B cell (primary cell): Measurements from ENCODE around the gene TMUB2. TPM values are rescaled to one million over a fixed set of nuclear protein-coding genes. Genes with fewer than 3 reads are reported as not detected.
A peak's percentile ranks its signal among the peaks of the same experiment; 100 is the strongest.

Experiments
- ATAC-seq: fragments of 200-7000 bp; cut with Tn5 transposase; one replicate; pipeline ENCODE4 v1.10.0; 2021; ENCODE audit warnings: low read depth, mild to moderate bottlenecking, moderate number of reproducible peaks, moderate library complexity
- CTCF ChIA-PET: fragments of 350-600 bp; sonication (Branson Sonifier 250); formaldehyde crosslinking; loops from one replicate; lab custom pipeline; 2021; ENCODE audit warnings: antibody characterized with exemption, inconsistent platforms; lab: Charles Lee
- POLR2A ChIA-PET: fragments of 350-600 bp; sonication (Branson Sonifier 250); formaldehyde crosslinking; loops from one replicate; lab custom pipeline; 2021; ENCODE audit warnings: antibody characterized with exemption; lab: Charles Lee
- DNase-seq: peaks from one replicate; pipeline ENCODE4 v3.0.0; 2013
- H2AFZ ChIP-seq: 2 replicates; pipeline ENCODE4 v1.6.1; 2012; ENCODE audit warnings: mild to moderate bottlenecking, low read depth, low read length; ENCODE audit not compliant: insufficient read depth, poor library complexity, severe bottlenecking
- H3K27ac ChIP-seq, 2 donors: 1 replicate in 1 of 2; 2 replicates in 1 of 2; pipeline ENCODE4 v1.5.1; 2012 to 2013; ENCODE audit warnings: low read length in 2 of 2, mild to moderate bottlenecking in 2 of 2, moderate library complexity in 1 of 2
- H3K27me3 ChIP-seq, 4 experiments: fragments of 200-600 bp in 1 of 4; sonication (generic) in 1 of 4; replicated peaks in 1 of 4; 1 replicate in 2 of 4; 2 replicates in 2 of 4; pipeline versions ENCODE4 v1.6.1 to v1.7.0; 2013 to 2016; ENCODE audit warnings: low read length in 3 of 4, mild to moderate bottlenecking in 2 of 4, mixed read lengths in 1 of 4, moderate library complexity in 1 of 4; ENCODE audit not compliant: insufficient read depth in 4 of 4, control insufficient read depth in 3 of 4; ENCODE audit errors: control extremely low read depth in 1 of 4
- H3K36me3 ChIP-seq, 2 experiments: replicated peaks in 1 of 2; 1 replicate in 1 of 2; 2 replicates in 1 of 2; pipeline versions ENCODE4 v1.6.1 to v1.7.1; 2013; ENCODE audit warnings: low read length in 1 of 2; ENCODE audit not compliant: insufficient read depth in 2 of 2, control insufficient read depth in 1 of 2; ENCODE audit errors: control extremely low read depth in 1 of 2, extremely low read depth in 1 of 2
- H3K4me1 ChIP-seq, 2 donors: fragments of 200-600 bp in 1 of 2; sonication (generic) in 1 of 2; 1 replicate in 1 of 2; 2 replicates in 1 of 2; pipeline versions ENCODE4 v1.5.1 to v1.6.1; 2013 to 2017; ENCODE audit warnings: low read length in 2 of 2; ENCODE audit not compliant: control insufficient read depth in 2 of 2, insufficient read depth in 2 of 2
- H3K4me2 ChIP-seq: replicated peaks from 2 replicates; pipeline ENCODE3; 2012; ENCODE audit warnings: mild to moderate bottlenecking, low read depth, low read length; ENCODE audit not compliant: poor library complexity, severe bottlenecking
- H3K4me3 ChIP-seq, 5 experiments: fragments of 200-600 bp in 1 of 5; sonication (generic) in 1 of 5; 1 replicate in 3 of 5; 2 replicates in 2 of 5; pipeline versions ENCODE4 v1.5.1 to v1.7.0; 2011 to 2016; ENCODE audit warnings: low read length in 4 of 5, mild to moderate bottlenecking in 4 of 5, low read depth in 2 of 5, control low read depth in 1 of 5, moderate library complexity in 1 of 5; ENCODE audit not compliant: insufficient read depth in 1 of 5; ENCODE audit errors: control extremely low read depth in 1 of 5, extremely low read depth in 1 of 5
- H3K79me2 ChIP-seq: fragments of 200-600 bp; sonication (generic); one replicate; pipeline ENCODE4 v1.6.0; 2016; ENCODE audit warnings: low read length; ENCODE audit not compliant: control insufficient read depth, insufficient read depth
- H3K9ac ChIP-seq: fragments of 200-600 bp; sonication (generic); 2 replicates; pipeline ENCODE4 v1.6.1; 2017; ENCODE audit warnings: mild to moderate bottlenecking, low read length, moderate library complexity
- H3K9me3 ChIP-seq, 3 donors: one replicate each; pipeline versions ENCODE4 v1.6.1 to v1.7.1; 2013; ENCODE audit warnings: low read length in 2 of 3; ENCODE audit not compliant: control insufficient read depth in 2 of 3, insufficient read depth in 1 of 3; ENCODE audit errors: control extremely low read depth in 1 of 3
- H4K20me1 ChIP-seq: 2 replicates; pipeline ENCODE4 v1.6.0; 2012; ENCODE audit warnings: mild to moderate bottlenecking, low read length; ENCODE audit not compliant: insufficient read depth, control insufficient read depth, poor library complexity, severe bottlenecking
- H3K27ac Mint-ChIP-seq: one replicate; pipeline ENCODE4 v1.8.0; 2021; ENCODE audit warnings: mixed read lengths
- H3K27me3 Mint-ChIP-seq: one replicate; pipeline ENCODE4 v1.8.0; 2021; ENCODE audit warnings: mixed read lengths
- H3K4me1 Mint-ChIP-seq: one replicate; pipeline ENCODE4 v1.8.0; 2021; ENCODE audit warnings: mixed read lengths
- H3K4me3 Mint-ChIP-seq: one replicate; pipeline ENCODE4 v1.8.0; 2021; ENCODE audit warnings: mixed read lengths
- H3K9me3 Mint-ChIP-seq: one replicate; pipeline ENCODE4 v1.8.0; 2022; ENCODE audit warnings: mixed read lengths; ENCODE audit not compliant: insufficient read depth
- CTCF ChIP-seq: fragments of 200-600 bp; IDR thresholded peaks from one replicate; pipeline ENCODE4 v1.8.0; 2022; ENCODE audit warnings: antibody characterized with exemption, mild to moderate bottlenecking
- EZH2 ChIP-seq: IDR thresholded peaks from 2 replicates; pipeline ENCODE4 v1.6.1; 2012; ENCODE audit warnings: borderline replicate concordance, low read depth, mild to moderate bottlenecking, moderate library complexity, low read length; ENCODE audit not compliant: insufficient read depth, poor library complexity, severe bottlenecking
- WGBS: methylation state at CpG from one replicate; pipeline ENCODE4 v1.1.5; 2013; ENCODE audit warnings: missing lambda C conversion rate; ENCODE audit not compliant: insufficient coverage; 5-methylcytosine and 5-hydroxymethylcytosine counted together
- intact Hi-C: fragments of 100-400 bp; cut with micrococcal nuclease; formaldehyde crosslinking; loops from one replicate; pipeline ENCODE4 v1.10.0; 2022
- polyA plus RNA-seq: library from polyadenylated mRNA; depleted of rRNA; stranded (reverse); fragments of >200 nt; gene quantifications from 2 replicates; pipeline ENCODE4 v1.2.3, GENCODE V29; 2012
- total RNA-seq, 2 donors: library from RNA; stranded (reverse); fragments of 120-200 nt in 1 of 2; gene quantifications; 1 replicate in 1 of 2; 2 replicates in 1 of 2; pipeline versions ENCODE4 v1.2.3 to v1.2.4, GENCODE V29; 2013 to 2022

TMUB2 gene
- total and polyA plus RNA-seq, 2 donors (not counting 1 experiment from before 2014, with no cell fraction given), result 52.3 to 114 TPM

- Histone ChIP-seq H3K36me3 (peaks cover 5 to 46% of the 10 kb centered on the region in 2 experiments), H3K27ac (peak overlapping the region; percentile 80 to 86), H2AFZ (no peak overlapping the region), H3K9me3 (no peaks in the 10 kb centered on the region), H3K79me2 (peaks cover 45% of the 10 kb centered on the region), H3K9ac (no peak overlapping the region), H3K27me3 (no peaks in the 10 kb centered on the region), H4K20me1 (peaks cover 35% of the 10 kb centered on the region), H3K4me1 (peaks cover 19 to 26% of the 10 kb centered on the region in 2 donors), H3K4me2 (no peak overlapping the region), H3K4me3 (no peak overlapping the region)
- intact Hi-C loops, result no loop called here
- ChIA-PET POLR2A (interaction anchor here (8.9 kb wide), 1 partner anchor 21 kb away, joined by 100 read pairs; the partner anchor contains the start of gene UBTF), CTCF (no interaction called here)
- Mint-ChIP-seq H3K4me3 (peak overlapping the region; percentile 88), H3K9me3 (no peaks in the 10 kb centered on the region), H3K27me3 (no peaks in the 10 kb centered on the region), H3K4me1 (peaks cover 28% of the 10 kb centered on the region), H3K27ac (no peak overlapping the region)
- ATAC-seq, result no peak
- no peak for DNase-seq
- 98% methylated on average over 15 of the region's 15 CpGs for WGBS
- TF ChIP-seq EZH2 (no peak), CTCF (no peak)
These were observed 10.3 kb downstream of the TMUB2 start for GRCh38 chr17:44197107-44197506.

GRCh38 chr17:44197980-44198720, 11.4 kb downstream of the TMUB2 start:
- Mint-ChIP-seq H3K4me3 (peak overlapping the region; percentile 88), H3K27me3 (no peaks in the 10 kb centered on the region), H3K27ac (peak overlapping the region; percentile 93), H3K4me1 (peaks cover 36% of the 10 kb centered on the region), H3K9me3 (no peaks in the 10 kb centered on the region)
- peaks cover 5 to 39% of the 10 kb centered on the region in 2 experiments for H3K36me3 ChIP-seq
- ChIA-PET CTCF (interaction anchor here (0.6 to 5.4 kb wide), 5 partner anchors 9 to 262 kb away, joined by 3 to 44 read pairs (median 4); no protein-coding TSS in a partner anchor), POLR2A (interaction anchor here (0.6 to 8.9 kb wide), 3 partner anchors 12 to 27 kb away, joined by 3 to 100 read pairs (median 25); partner anchors contain the start of genes TMUB2 and UBTF)
- peak overlapping the region; percentile 74 for H3K9ac ChIP-seq
- no peaks in the 10 kb centered on the region for H3K27me3 ChIP-seq
- DNase-seq (peak; percentile 69), ATAC-seq (no peak)
- peak overlapping the region; percentile 62 for H2AFZ ChIP-seq
- no peak for TF ChIP-seq EZH2
- TF ChIP-seq CTCF, result no peak
- intact Hi-C loops, result no loop called here
- peak overlapping the region; percentile 66 to 83 (median 81) for H3K4me3 ChIP-seq
- WGBS, result 0% methylated on average over 1 of the region's 11 CpGs
- peak overlapping the region; percentile 80 to 86 for H3K27ac ChIP-seq
- H3K9me3 ChIP-seq, result no peaks in the 10 kb centered on the region
- H3K4me2 ChIP-seq, result peak overlapping the region; percentile 92
- H4K20me1 ChIP-seq, result peaks cover 29% of the 10 kb centered on the region
- H3K4me1 ChIP-seq, result peaks cover 21 to 32% of the 10 kb centered on the region in 2 donors
- H3K79me2 ChIP-seq, result peaks cover 45% of the 10 kb centered on the region
